Mesothelial cell of epicardium (in vitro differentiated cells): ENCODE measurements around the gene ACAA2. TPM values are rescaled to one million over a fixed set of nuclear protein-coding genes. Genes with fewer than 3 reads are reported as not detected.

Source experiments
- DNase-seq, 2 experiments: peaks; one replicate each; pipeline ENCODE4 v3.0.0; 2021; ENCODE audit warnings: low spot score in 2 of 2; ENCODE audit not compliant: unreplicated experiment in 2 of 2
- H3K27ac Mint-ChIP-seq: 2 replicates; pipeline ENCODE4 v1.8.0; 2021; ENCODE audit warnings: mixed read lengths
- H3K27me3 Mint-ChIP-seq: 2 replicates; pipeline ENCODE4 v1.8.0; 2021; ENCODE audit warnings: low read depth, mixed read lengths
- H3K36me3 Mint-ChIP-seq: 2 replicates; pipeline ENCODE4 v1.8.0; 2021; ENCODE audit warnings: mixed read lengths
- H3K4me1 Mint-ChIP-seq: 2 replicates; pipeline ENCODE4 v1.8.0; 2021; ENCODE audit warnings: mixed read lengths
- H3K4me3 Mint-ChIP-seq: 2 replicates; pipeline ENCODE4 v1.8.0; 2021; ENCODE audit warnings: mild to moderate bottlenecking, moderate library complexity, mixed read lengths
- H3K9me3 Mint-ChIP-seq: 2 replicates; pipeline ENCODE4 v1.8.0; 2021; ENCODE audit warnings: mixed read lengths
- total RNA-seq: library from RNA; stranded (reverse); gene quantifications from 3 replicates; pipeline ENCODE4 v1.2.1, GENCODE V29; 2021
- TF ChIP-seq, protein P1 (sequence below): fragments of 200-600 bp; sonication (generic); IDR thresholded peaks from one replicate; pipeline ENCODE4 v1.5.0; 2021; ENCODE audit warnings: antibody characterized with exemption; ENCODE audit not compliant: unreplicated experiment

Gene ACAA2
- total RNA-seq, 1 donor from 2014 or later: 57.2 TPM

DNA sequence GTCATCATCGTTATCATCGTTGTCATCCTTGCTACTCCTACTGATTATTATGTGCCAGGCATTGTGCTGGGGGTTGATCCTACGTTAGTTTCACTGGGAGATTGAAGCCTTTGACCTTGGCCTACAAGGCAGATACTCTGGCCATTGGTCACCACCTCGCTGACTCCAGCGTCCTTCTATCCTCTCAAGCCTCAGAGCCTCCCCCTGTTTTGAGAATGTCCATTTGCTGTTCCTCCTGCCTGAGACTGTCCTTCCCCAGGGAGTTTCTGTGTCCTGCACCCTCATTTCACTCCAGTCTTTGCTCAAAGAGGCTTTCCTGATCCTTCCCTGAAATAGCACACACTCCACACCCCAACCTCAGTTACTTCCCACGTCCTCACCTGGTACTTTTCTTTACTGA is 57.8 kb downstream of the ACAA2 start:
- H3K27ac Mint-ChIP-seq: no peak overlapping the region
- TF ChIP-seq, protein P1, sequence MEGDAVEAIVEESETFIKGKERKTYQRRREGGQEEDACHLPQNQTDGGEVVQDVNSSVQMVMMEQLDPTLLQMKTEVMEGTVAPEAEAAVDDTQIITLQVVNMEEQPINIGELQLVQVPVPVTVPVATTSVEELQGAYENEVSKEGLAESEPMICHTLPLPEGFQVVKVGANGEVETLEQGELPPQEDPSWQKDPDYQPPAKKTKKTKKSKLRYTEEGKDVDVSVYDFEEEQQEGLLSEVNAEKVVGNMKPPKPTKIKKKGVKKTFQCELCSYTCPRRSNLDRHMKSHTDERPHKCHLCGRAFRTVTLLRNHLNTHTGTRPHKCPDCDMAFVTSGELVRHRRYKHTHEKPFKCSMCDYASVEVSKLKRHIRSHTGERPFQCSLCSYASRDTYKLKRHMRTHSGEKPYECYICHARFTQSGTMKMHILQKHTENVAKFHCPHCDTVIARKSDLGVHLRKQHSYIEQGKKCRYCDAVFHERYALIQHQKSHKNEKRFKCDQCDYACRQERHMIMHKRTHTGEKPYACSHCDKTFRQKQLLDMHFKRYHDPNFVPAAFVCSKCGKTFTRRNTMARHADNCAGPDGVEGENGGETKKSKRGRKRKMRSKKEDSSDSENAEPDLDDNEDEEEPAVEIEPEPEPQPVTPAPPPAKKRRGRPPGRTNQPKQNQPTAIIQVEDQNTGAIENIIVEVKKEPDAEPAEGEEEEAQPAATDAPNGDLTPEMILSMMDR: no peak
- peaks cover 13% of the 10 kb centered on the region for H3K27me3 Mint-ChIP-seq
- no peak overlapping the region for H3K4me3 Mint-ChIP-seq
- no peaks in the 10 kb centered on the region for H3K36me3 Mint-ChIP-seq
- DNase-seq: peak in 1 of 2 experiments; percentile 16
- peaks cover 4% of the 10 kb centered on the region for H3K9me3 Mint-ChIP-seq
- no peaks in the 10 kb centered on the region for H3K4me1 Mint-ChIP-seq

DNA sequence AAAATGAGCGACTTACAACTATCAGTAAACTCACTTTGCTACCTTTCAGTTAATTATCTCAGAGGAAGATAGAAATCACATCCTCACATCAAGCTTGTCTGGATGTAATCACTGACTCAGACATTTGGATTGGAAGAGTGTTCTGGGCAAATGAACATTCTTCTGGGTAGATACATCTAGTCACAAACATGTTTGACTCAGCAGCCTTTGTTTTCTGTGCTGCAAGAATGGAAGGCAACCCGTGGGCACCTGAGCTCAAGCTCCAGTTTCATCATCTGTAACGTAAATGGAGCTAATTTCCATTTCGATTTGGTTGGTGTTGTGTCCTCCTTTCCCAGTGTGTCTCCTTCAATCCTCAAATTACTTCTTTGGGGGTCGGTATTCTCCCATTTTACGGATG is 58.5 kb downstream of the ACAA2 start:
- Mint-ChIP-seq H3K27ac (no peak overlapping the region), H3K27me3 (peaks cover 13% of the 10 kb centered on the region), H3K4me1 (no peaks in the 10 kb centered on the region), H3K36me3 (no peaks in the 10 kb centered on the region), H3K9me3 (peaks cover 4% of the 10 kb centered on the region), H3K4me3 (no peak overlapping the region)
- no peak for DNase-seq
- TF ChIP-seq, protein P1: no peak

DNA sequence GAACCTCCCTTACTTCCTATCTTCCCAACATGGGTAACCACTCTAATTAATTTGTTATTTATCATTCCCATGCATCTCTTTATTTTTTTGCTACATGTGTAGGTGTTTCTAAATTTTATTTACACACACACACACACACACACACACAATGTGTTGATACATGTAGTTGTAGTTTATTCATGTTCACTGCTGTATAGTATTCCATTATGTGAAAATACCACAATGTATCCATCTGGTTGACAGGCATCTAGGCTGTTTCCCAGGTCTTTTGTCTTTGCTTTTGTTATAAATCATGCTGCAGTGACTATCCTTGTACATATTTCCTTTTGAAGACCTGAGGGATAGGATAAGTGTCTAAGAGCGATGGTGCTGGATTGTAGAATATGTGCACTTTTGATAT is 59.7 kb downstream of the ACAA2 start:
- H3K27ac Mint-ChIP-seq: no peak overlapping the region
- no peaks in the 10 kb centered on the region for H3K36me3 Mint-ChIP-seq
- H3K4me3 Mint-ChIP-seq: no peak overlapping the region
- no peak for DNase-seq
- TF ChIP-seq, protein P1: no peak
- peaks cover 4% of the 10 kb centered on the region for H3K9me3 Mint-ChIP-seq
- peaks cover 13% of the 10 kb centered on the region for H3K27me3 Mint-ChIP-seq
- H3K4me1 Mint-ChIP-seq: no peaks in the 10 kb centered on the region

DNA sequence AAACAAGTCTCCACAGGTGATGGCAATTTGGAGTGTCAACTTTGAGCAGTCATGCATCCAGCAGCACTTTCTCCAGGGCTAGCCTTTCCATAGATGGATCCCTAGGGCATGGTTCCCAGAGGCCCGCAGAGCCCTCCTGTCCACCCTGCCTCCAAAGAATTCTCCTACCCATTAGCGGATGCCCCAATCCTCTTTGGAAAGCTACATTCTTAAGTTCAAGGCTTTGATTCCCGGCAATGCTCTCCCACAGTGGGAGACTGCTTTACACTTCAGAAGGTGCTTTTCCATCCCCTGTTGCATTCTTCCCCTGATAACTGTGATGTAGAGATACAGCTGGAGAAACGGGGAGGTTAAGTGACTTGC is 61.3 kb downstream of the ACAA2 start:
- no peaks in the 10 kb centered on the region for H3K36me3 Mint-ChIP-seq
- no peak for DNase-seq
- H3K4me3 Mint-ChIP-seq: no peak overlapping the region
- H3K9me3 Mint-ChIP-seq: peaks cover 4% of the 10 kb centered on the region
- no peak overlapping the region for H3K27ac Mint-ChIP-seq
- TF ChIP-seq, protein P1: no peak
- peaks cover 13% of the 10 kb centered on the region for H3K27me3 Mint-ChIP-seq
- H3K4me1 Mint-ChIP-seq: no peaks in the 10 kb centered on the region

DNA sequence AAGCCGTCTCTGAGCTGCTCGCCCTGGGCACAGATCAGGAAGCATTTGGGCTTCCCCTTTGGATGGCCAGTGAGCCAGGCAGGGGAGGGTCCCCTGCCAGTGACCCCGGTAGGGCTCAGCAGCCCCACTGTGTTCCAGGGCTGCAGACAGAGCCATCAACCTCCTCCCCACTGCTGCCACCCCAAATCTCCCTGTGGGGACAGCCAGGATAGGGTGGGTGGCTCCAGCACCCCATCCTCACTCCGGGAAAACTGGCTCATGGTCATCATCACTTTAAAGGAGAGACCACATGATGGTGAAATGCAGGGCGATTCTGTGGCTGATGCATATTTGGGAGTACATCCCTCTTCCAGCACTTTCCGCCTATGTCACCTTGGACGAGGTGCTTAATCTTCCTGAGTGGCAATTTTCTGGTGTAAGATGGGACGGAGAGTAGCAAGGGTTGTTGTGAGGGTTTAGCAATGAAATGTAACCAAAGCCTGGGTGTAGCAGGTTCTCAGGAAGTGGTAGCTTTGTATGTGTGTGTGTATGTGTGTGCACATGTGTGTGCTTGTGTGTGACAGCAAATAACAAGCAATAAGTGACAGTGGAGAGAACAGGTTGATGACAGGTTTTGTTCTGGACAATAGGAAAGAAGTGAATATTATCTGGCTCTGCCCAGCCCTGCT is 61.8 kb downstream of the ACAA2 start:
- Mint-ChIP-seq H3K27me3 (peaks cover 13% of the 10 kb centered on the region), H3K36me3 (no peaks in the 10 kb centered on the region), H3K4me1 (no peaks in the 10 kb centered on the region), H3K27ac (no peak overlapping the region), H3K4me3 (no peak overlapping the region), H3K9me3 (peaks cover 4% of the 10 kb centered on the region)
- TF ChIP-seq, protein P1: no peak
- peak in 1 of 2 experiments; percentile 26 for DNase-seq
